HL-60 (cell line): ENCODE data around the gene ARHGAP24.

ENCODE experiments used
- DNase-seq, 2 experiments: peaks; one replicate each; pipeline ENCODE4 v3.0.0-alpha.2; 2010 to 2020; ENCODE audit warnings: low read depth in 1 of 2, low spot score in 1 of 2
- H3K27ac ChIP-seq: fragments of 250-450 bp; sonication (Bioruptor Pico); replicated peaks from 2 replicates; pipeline ENCODE4 v1.5.1; 2020; ENCODE audit warnings: mild to moderate bottlenecking, moderate library complexity
- H3K27me3 ChIP-seq: fragments of 250-450 bp; sonication (Bioruptor Pico); 2 replicates; pipeline ENCODE4 v1.5.1; 2021; ENCODE audit warnings: mild to moderate bottlenecking, moderate library complexity; ENCODE audit not compliant: insufficient read depth, poor library complexity, severe bottlenecking
- H3K4me3 ChIP-seq: replicated peaks from 2 replicates; pipeline ENCODE4 v1.5.1; 2011; ENCODE audit warnings: mild to moderate bottlenecking, control low read depth, low read length; ENCODE audit not compliant: insufficient read depth
- GABPA ChIP-seq: IDR thresholded peaks from 2 replicates; pipeline ENCODE4 v1.6.1; 2012; ENCODE audit warnings: low read depth
- POLR2AphosphoS5 ChIP-seq: IDR thresholded peaks from 2 replicates; pipeline ENCODE4 v1.6.1; 2012; ENCODE audit warnings: low read depth
- SPI1 ChIP-seq: IDR thresholded peaks from 2 replicates; pipeline ENCODE4 v1.6.1; 2012; ENCODE audit warnings: low read depth, mild to moderate bottlenecking, borderline replicate concordance
- TF ChIP-seq, protein P1 (sequence below): IDR thresholded peaks from 2 replicates; pipeline ENCODE4 v1.6.1; 2012; ENCODE audit warnings: low read depth; ENCODE audit not compliant: insufficient replicate concordance
- TF ChIP-seq, protein P2 (sequence below): IDR thresholded peaks from one replicate; pipeline ENCODE4 v1.5.1; 2011; ENCODE audit warnings: low read length, control low read depth, inconsistent platforms; ENCODE audit not compliant: insufficient read depth

Gene ARHGAP24

DNA sequence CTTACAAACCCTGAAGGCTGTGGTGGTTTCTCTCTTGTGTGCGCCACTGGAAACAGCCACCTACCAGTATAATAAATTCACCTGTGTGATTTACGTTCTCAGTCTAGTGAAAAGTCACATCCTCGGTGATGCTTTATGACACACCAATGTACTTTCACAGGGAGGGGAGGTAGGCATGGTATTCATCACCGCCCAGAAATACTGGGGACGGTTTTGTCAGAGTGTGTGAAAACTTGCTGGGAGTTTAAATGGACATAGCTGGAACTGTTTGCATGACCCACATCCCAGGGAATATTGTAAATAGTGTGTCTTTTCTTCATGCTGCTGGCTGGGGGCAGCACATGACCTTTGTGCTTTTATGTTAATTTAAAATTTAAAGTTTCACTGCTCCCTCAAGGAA, 463.1 kb downstream of the ARHGAP24 start:
- no peak for DNase-seq
- Histone ChIP-seq H3K4me3 (no peak overlapping the region), H3K27ac (no peak overlapping the region), H3K27me3 (no peaks in the 10 kb centered on the region)
- TF ChIP-seq, protein P1, sequence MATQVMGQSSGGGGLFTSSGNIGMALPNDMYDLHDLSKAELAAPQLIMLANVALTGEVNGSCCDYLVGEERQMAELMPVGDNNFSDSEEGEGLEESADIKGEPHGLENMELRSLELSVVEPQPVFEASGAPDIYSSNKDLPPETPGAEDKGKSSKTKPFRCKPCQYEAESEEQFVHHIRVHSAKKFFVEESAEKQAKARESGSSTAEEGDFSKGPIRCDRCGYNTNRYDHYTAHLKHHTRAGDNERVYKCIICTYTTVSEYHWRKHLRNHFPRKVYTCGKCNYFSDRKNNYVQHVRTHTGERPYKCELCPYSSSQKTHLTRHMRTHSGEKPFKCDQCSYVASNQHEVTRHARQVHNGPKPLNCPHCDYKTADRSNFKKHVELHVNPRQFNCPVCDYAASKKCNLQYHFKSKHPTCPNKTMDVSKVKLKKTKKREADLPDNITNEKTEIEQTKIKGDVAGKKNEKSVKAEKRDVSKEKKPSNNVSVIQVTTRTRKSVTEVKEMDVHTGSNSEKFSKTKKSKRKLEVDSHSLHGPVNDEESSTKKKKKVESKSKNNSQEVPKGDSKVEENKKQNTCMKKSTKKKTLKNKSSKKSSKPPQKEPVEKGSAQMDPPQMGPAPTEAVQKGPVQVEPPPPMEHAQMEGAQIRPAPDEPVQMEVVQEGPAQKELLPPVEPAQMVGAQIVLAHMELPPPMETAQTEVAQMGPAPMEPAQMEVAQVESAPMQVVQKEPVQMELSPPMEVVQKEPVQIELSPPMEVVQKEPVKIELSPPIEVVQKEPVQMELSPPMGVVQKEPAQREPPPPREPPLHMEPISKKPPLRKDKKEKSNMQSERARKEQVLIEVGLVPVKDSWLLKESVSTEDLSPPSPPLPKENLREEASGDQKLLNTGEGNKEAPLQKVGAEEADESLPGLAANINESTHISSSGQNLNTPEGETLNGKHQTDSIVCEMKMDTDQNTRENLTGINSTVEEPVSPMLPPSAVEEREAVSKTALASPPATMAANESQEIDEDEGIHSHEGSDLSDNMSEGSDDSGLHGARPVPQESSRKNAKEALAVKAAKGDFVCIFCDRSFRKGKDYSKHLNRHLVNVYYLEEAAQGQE: no peak
- TF ChIP-seq, protein P2, sequence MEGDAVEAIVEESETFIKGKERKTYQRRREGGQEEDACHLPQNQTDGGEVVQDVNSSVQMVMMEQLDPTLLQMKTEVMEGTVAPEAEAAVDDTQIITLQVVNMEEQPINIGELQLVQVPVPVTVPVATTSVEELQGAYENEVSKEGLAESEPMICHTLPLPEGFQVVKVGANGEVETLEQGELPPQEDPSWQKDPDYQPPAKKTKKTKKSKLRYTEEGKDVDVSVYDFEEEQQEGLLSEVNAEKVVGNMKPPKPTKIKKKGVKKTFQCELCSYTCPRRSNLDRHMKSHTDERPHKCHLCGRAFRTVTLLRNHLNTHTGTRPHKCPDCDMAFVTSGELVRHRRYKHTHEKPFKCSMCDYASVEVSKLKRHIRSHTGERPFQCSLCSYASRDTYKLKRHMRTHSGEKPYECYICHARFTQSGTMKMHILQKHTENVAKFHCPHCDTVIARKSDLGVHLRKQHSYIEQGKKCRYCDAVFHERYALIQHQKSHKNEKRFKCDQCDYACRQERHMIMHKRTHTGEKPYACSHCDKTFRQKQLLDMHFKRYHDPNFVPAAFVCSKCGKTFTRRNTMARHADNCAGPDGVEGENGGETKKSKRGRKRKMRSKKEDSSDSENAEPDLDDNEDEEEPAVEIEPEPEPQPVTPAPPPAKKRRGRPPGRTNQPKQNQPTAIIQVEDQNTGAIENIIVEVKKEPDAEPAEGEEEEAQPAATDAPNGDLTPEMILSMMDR: no peak
- TF ChIP-seq POLR2AphosphoS5: no peak
- TF ChIP-seq SPI1: no peak
- no peak for TF ChIP-seq GABPA

DNA sequence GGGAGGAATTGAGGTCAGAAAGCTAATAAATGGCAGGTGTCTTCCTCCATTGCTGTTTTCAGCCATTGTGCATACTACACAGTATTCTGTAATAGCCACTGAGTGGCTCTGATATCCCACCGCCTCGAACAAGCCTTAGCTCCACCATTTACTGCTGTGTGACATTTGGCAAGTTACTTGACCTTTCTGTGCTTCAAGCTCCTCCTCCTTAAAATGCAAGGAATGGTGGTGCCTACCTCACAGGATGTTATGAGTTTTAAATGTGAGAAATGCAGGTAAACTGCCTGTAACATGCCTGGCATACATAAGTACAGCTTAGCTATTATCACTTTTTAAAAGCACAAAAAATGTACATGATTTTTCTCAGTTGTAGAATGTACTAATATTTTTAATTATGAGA, 464.0 kb downstream of the ARHGAP24 start:
- no peak for DNase-seq
- no peak overlapping the region for H3K27ac ChIP-seq
- no peaks in the 10 kb centered on the region for H3K27me3 ChIP-seq
- TF ChIP-seq SPI1 (no peak), GABPA (no peak), POLR2AphosphoS5 (no peak)
- TF ChIP-seq, protein P1: no peak
- TF ChIP-seq, protein P2: no peak
- H3K4me3 ChIP-seq: no peak overlapping the region

DNA sequence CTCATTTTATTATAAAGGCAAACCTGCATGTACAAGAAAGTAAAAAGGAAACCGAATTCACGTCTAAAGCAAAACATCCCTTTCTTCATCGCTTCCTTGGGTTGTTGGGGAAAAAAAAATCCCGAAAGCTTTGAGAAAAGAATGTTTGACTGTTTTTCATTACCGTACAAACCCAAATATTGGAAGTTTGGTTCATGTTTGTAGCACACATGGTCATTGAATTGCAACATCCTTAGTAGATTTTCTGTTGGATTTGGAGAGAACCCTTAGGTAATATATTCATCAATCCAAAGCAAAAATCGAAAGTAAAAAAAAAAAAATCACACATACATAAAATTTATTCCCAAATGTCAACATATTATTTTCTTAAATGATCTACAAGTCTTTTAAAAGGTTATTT, 464.6 kb downstream of the ARHGAP24 start:
- H3K4me3 ChIP-seq: no peak overlapping the region
- TF ChIP-seq, protein P2: no peak
- TF ChIP-seq SPI1: no peak
- TF ChIP-seq POLR2AphosphoS5: no peak
- no peak for TF ChIP-seq GABPA
- TF ChIP-seq, protein P1: no peak
- no peak for DNase-seq

More for the DNA sequence above, 464.6 kb downstream of the ARHGAP24 start:
- Histone ChIP-seq H3K27me3 (no peaks in the 10 kb centered on the region), H3K27ac (no peak overlapping the region)
